ENCODE data around the gene AP1G2.

DNA sequence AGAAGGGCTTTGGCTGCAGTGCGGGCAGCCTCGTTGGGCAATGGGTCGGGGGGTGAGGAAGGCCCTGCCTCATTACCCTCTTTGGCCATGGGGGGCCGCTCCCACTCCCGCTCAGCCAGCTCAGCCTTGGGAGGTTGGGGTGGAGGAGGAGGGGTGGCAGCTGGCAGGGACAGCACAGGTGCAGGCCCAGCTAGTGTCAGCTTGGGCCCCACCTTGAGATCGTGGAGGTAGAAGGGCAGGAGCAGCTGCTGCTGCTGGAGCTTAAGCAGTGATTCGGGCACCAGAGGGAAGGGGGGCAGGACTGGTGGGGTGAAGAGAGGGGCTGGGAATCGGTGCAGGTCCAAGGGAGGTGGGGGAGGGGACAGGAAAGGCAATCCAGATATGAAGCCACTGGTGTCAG lies 42.0 kb downstream of the AP1G2 start:
- TF ChIP-seq, protein P1, sequence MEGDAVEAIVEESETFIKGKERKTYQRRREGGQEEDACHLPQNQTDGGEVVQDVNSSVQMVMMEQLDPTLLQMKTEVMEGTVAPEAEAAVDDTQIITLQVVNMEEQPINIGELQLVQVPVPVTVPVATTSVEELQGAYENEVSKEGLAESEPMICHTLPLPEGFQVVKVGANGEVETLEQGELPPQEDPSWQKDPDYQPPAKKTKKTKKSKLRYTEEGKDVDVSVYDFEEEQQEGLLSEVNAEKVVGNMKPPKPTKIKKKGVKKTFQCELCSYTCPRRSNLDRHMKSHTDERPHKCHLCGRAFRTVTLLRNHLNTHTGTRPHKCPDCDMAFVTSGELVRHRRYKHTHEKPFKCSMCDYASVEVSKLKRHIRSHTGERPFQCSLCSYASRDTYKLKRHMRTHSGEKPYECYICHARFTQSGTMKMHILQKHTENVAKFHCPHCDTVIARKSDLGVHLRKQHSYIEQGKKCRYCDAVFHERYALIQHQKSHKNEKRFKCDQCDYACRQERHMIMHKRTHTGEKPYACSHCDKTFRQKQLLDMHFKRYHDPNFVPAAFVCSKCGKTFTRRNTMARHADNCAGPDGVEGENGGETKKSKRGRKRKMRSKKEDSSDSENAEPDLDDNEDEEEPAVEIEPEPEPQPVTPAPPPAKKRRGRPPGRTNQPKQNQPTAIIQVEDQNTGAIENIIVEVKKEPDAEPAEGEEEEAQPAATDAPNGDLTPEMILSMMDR (IDR thresholded peaks at IDR 0.05), result no peak
- TF ChIP-seq POLR2AphosphoS5 (IDR thresholded peaks at IDR 0.05), result no peak
